Calu3 (cell line): ENCODE results near the gene USO1. TPM values are rescaled to one million over a fixed set of nuclear protein-coding genes. Genes with fewer than 3 reads are reported as not detected.

Experiments used
- BruUV-seq: library from RNA; stranded (reverse); fragments of 400-500 nt; replicated peaks from 2 replicates; lab custom pipeline; 2021; lab: Mats Ljungman, UMichigan
- CTCF ChIA-PET: fragments of 300-600 bp; sonication (Branson Sonifier 250); formaldehyde crosslinking; loops from one replicate; lab custom pipeline; 2022; ENCODE audit warnings: antibody characterized with exemption; lab: Charles Lee
- DNase-seq: peaks from one replicate; pipeline ENCODE4 v3.0.0; 2022
- H3K27ac Mint-ChIP-seq: one replicate; pipeline ENCODE4 v1.8.0; 2022; ENCODE audit warnings: mixed read lengths; ENCODE audit not compliant: unreplicated experiment
- H3K27me3 Mint-ChIP-seq: one replicate; pipeline ENCODE4 v1.8.0; 2022; ENCODE audit warnings: mixed read lengths; ENCODE audit not compliant: unreplicated experiment
- H3K36me3 Mint-ChIP-seq: one replicate; pipeline ENCODE4 v1.8.0; 2022; ENCODE audit warnings: mild to moderate bottlenecking, moderate library complexity, mixed read lengths; ENCODE audit not compliant: insufficient read depth, unreplicated experiment
- H3K4me1 Mint-ChIP-seq: one replicate; pipeline ENCODE4 v1.8.0; 2022; ENCODE audit warnings: mild to moderate bottlenecking, low read depth, mixed read lengths; ENCODE audit not compliant: unreplicated experiment
- H3K4me3 Mint-ChIP-seq: one replicate; pipeline ENCODE4 v1.8.0; 2022; ENCODE audit warnings: mild to moderate bottlenecking, low read depth, moderate library complexity, mixed read lengths; ENCODE audit not compliant: unreplicated experiment
- H3K9me3 Mint-ChIP-seq: one replicate; pipeline ENCODE4 v1.8.0; 2022; ENCODE audit warnings: low read depth, mixed read lengths; ENCODE audit not compliant: unreplicated experiment
- intact Hi-C: fragments of 100-400 bp; cut with micrococcal nuclease; formaldehyde crosslinking; loops from one replicate; pipeline ENCODE4 v1.10.0; 2022; ENCODE audit not compliant: unreplicated experiment
- total RNA-seq: library from RNA; stranded (reverse); gene quantifications from 2 replicates; pipeline ENCODE4 v1.2.3, GENCODE V29; 2022
- TF ChIP-seq, protein P1 (sequence below): fragments of 200-600 bp; IDR thresholded peaks from one replicate; pipeline ENCODE4 v1.8.0; 2022; ENCODE audit warnings: antibody characterized with exemption; ENCODE audit not compliant: unreplicated experiment

Gene USO1
- total RNA-seq, 1 experiment from 2014 or later: 45.4 TPM

DNA sequence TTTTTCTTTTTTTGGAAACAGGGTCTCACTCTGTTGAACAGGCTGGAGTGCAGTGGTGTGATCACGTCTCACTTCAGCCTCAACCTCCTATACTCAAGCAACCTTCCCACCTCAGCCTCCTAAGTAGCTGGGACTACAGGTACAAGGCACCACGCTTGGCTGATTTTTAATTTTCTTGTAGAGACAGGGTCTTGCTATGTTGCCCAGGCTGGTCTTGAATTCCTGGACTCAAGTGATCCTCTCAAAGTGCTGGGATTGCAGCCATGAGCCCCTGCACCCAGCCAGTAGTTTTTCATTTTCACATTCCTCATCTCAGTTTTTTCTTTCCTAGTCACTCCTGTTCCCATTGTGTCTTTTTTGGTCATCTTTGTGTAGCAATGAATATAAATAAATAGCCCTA is 11.1 kb downstream of the USO1 start:
- CTCF ChIA-PET: no interaction called here
- H3K27me3 Mint-ChIP-seq: no peaks in the 10 kb centered on the region
- H3K4me3 Mint-ChIP-seq: no peak overlapping the region
- H3K4me1 Mint-ChIP-seq: no peaks in the 10 kb centered on the region
- no peaks in the 10 kb centered on the region for H3K36me3 Mint-ChIP-seq
- no TSS peak for BruUV-seq
- TF ChIP-seq, protein P1, sequence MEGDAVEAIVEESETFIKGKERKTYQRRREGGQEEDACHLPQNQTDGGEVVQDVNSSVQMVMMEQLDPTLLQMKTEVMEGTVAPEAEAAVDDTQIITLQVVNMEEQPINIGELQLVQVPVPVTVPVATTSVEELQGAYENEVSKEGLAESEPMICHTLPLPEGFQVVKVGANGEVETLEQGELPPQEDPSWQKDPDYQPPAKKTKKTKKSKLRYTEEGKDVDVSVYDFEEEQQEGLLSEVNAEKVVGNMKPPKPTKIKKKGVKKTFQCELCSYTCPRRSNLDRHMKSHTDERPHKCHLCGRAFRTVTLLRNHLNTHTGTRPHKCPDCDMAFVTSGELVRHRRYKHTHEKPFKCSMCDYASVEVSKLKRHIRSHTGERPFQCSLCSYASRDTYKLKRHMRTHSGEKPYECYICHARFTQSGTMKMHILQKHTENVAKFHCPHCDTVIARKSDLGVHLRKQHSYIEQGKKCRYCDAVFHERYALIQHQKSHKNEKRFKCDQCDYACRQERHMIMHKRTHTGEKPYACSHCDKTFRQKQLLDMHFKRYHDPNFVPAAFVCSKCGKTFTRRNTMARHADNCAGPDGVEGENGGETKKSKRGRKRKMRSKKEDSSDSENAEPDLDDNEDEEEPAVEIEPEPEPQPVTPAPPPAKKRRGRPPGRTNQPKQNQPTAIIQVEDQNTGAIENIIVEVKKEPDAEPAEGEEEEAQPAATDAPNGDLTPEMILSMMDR: no peak
- DNase-seq: no peak
- no peaks in the 10 kb centered on the region for H3K9me3 Mint-ChIP-seq
- intact Hi-C loops: no loop called here
- H3K27ac Mint-ChIP-seq: no peak overlapping the region

- Mint-ChIP-seq H3K27ac (no peak overlapping the region), H3K27me3 (no peaks in the 10 kb centered on the region), H3K9me3 (no peaks in the 10 kb centered on the region), H3K4me3 (no peak overlapping the region), H3K36me3 (no peaks in the 10 kb centered on the region), H3K4me1 (no peaks in the 10 kb centered on the region)
- intact Hi-C loops: no loop called here
- no peak for DNase-seq
- no TSS peak for BruUV-seq
- CTCF ChIA-PET: no interaction called here
- TF ChIP-seq, protein P1: no peak
Observed at GRCh38 chr4:75736862-75737261, 12.5 kb downstream of the USO1 start.

- Mint-ChIP-seq H3K27me3 (no peaks in the 10 kb centered on the region), H3K27ac (no peak overlapping the region), H3K9me3 (no peaks in the 10 kb centered on the region), H3K4me3 (no peak overlapping the region), H3K36me3 (no peaks in the 10 kb centered on the region), H3K4me1 (no peaks in the 10 kb centered on the region)
- TF ChIP-seq, protein P1: no peak
- no TSS peak for BruUV-seq
- intact Hi-C loops: no loop called here
- DNase-seq: no peak
- CTCF ChIA-PET: interaction anchor here (0.6 kb wide), 1 partner anchor 9 kb away, joined by 4 read pairs; no protein-coding TSS in a partner anchor
Observed at GRCh38 chr4:75737398-75737797, 13.0 kb downstream of the USO1 start.

DNA sequence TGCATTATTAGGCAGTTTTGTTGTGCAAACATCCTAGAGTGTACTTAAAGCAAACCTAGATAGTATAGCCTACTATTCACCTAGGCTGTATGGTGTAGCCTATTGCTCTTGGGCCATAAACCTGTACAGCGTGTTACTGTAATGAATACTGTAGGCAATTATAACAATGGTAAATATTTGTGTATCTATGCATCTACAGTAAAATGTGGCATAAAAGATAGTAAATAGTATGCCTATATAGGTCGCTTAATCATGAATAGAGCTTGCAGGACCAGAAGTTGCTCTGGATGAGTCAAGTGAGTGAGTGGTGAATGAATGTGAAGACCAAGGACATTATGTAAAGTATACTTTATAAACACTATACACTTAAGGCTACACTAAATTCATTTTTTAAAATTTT is 16.6 kb downstream of the USO1 start:
- BruUV-seq: no TSS peak
- Mint-ChIP-seq H3K9me3 (no peaks in the 10 kb centered on the region), H3K27ac (no peak overlapping the region), H3K4me1 (no peaks in the 10 kb centered on the region), H3K27me3 (no peaks in the 10 kb centered on the region), H3K4me3 (no peak overlapping the region), H3K36me3 (no peaks in the 10 kb centered on the region)
- intact Hi-C loops: no loop called here
- CTCF ChIA-PET: no interaction called here
- DNase-seq: no peak
- TF ChIP-seq, protein P1: no peak
